Measurements from ENCODE around the gene INS. TPM values are rescaled to one million over a fixed set of nuclear protein-coding genes. Genes with fewer than 3 reads are reported as not detected.
A peak's percentile ranks its signal among the peaks of the same experiment; 100 is the strongest.

INS gene
- total RNA-seq, 4 donors from 2014 or later = not detected

DNA sequence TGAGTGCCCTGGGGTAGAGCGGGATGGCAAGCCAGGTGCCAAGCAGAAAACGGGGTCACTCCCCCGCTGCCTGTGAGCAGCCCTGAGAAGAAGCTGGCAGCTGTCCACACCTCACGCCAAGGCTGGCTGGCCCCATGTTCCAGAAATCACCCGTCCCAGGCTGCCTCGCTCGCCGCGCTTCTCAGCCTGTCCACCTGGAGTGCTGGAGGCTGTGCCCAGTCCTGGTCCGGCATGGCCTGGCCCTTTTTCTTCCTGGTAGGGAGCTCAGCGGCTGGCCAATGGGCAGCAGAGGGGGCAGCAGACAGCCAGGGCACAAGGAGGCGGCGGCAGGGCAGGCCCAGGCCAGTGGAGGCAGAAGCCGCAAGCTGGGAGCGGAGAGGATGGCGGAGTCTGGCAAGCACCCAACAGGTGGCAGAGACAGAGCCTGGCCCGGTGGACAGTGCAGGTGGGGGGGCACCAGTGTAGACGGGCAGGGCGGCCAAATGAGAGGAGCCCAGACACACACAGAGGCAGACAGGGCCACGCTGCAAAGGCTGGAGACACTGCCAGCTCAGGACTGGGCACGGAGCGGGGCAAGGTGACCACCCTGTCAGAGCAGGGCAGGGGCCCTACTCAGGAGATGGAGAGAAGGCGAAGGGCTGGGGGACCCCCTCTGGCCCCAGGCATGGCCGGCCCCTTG, 47.8 kb upstream of the INS start:
- in situ Hi-C loops (cut with MboI; ENCODE audit: low pct_ligation_motif_present in 1 of 4, low pct_unique_long_range_greater_than_20kb in 1 of 4, low sequenced_read_pairs in 3 of 4) = loop anchor here in 1 of 4 donors (10.0 kb wide), 3 partner anchors 56 to 216 kb away; no protein-coding TSS in a partner anchor
- intact Hi-C loops (cut with DNase I; ENCODE audit: low total_unique reads) = no loop called here
- H3K4me3 ChIP-seq = no peak overlapping the region
- no peak overlapping the region for H3K27ac ChIP-seq
- H3K4me1 ChIP-seq = peaks cover 0 to 19% (median 12%) of the 10 kb centered on the region in 4 donors
- DNase-seq = peak; percentile 9
- no peaks in the 10 kb centered on the region for H3K9me3 ChIP-seq
- H3K36me3 ChIP-seq = no peaks in the 10 kb centered on the region
- no peaks in the 10 kb centered on the region for H3K27me3 ChIP-seq
- WGBS, 2 donors (ENCODE audit: low coverage in 1 of 2) = 64% methylated on average over 15 of the region's 24 CpGs; no CpG with 5 or more reads in 1 of the 2 donors
- TF ChIP-seq POLR2A (IDR thresholded peaks at IDR 0.05) = no peak
- TF ChIP-seq EP300 (IDR thresholded peaks at IDR 0.05; ENCODE audit: low read depth) = no peak
- peak in 1 of 5 experiments; percentile 24 for TF ChIP-seq CTCF (IDR thresholded peaks at IDR 0.05)
- no peak for TF ChIP-seq POLR2AphosphoS5 (IDR thresholded peaks at IDR 0.05)

- TF ChIP-seq EP300 (IDR thresholded peaks at IDR 0.05; ENCODE audit: low read depth) = no peak
- TF ChIP-seq POLR2A (IDR thresholded peaks at IDR 0.05) = no peak
- TF ChIP-seq CTCF (IDR thresholded peaks at IDR 0.05) = no peak
- TF ChIP-seq POLR2AphosphoS5 (IDR thresholded peaks at IDR 0.05) = no peak
- in situ Hi-C loops (cut with MboI; ENCODE audit: low pct_ligation_motif_present in 1 of 4, low pct_unique_long_range_greater_than_20kb in 1 of 4, low sequenced_read_pairs in 3 of 4) = loop anchor here in 1 of 4 donors (10.0 kb wide), 3 partner anchors 57 to 217 kb away; no protein-coding TSS in a partner anchor
- H3K27me3 ChIP-seq = no peaks in the 10 kb centered on the region
- H3K36me3 ChIP-seq = no peaks in the 10 kb centered on the region
- intact Hi-C loops (cut with DNase I; ENCODE audit: low total_unique reads) = no loop called here
- no peak overlapping the region for H3K4me3 ChIP-seq
- H3K9me3 ChIP-seq = no peaks in the 10 kb centered on the region
- H3K27ac ChIP-seq = no peak overlapping the region
- 79% methylated on average over 22 of the region's 24 CpGs; no CpG with 5 or more reads in 1 of the 2 donors for WGBS, 2 donors (ENCODE audit: low coverage in 1 of 2)
- H3K4me1 ChIP-seq = peaks cover 0 to 27% (median 15%) of the 10 kb centered on the region in 4 donors
- DNase-seq = no peak
These were observed 47.0 kb upstream of the INS start for GRCh38 chr11:2207773-2208621.

GRCh38 chr11:2207212-2207611, 46.2 kb upstream of the INS start:
- H3K27me3 ChIP-seq = no peaks in the 10 kb centered on the region
- intact Hi-C loops (cut with DNase I; ENCODE audit: low total_unique reads) = no loop called here
- WGBS, 2 donors (ENCODE audit: low coverage in 1 of 2) = 93% methylated on average over 10 of the region's 11 CpGs; no CpG with 5 or more reads in 1 of the 2 donors
- no peaks in the 10 kb centered on the region for H3K9me3 ChIP-seq
- in situ Hi-C loops (cut with MboI; ENCODE audit: low pct_ligation_motif_present in 1 of 4, low pct_unique_long_range_greater_than_20kb in 1 of 4, low sequenced_read_pairs in 3 of 4) = loop anchor here in 1 of 4 donors (10.0 kb wide), 3 partner anchors 58 to 218 kb away; no protein-coding TSS in a partner anchor
- no peak for DNase-seq
- H3K4me3 ChIP-seq = no peak overlapping the region
- TF ChIP-seq POLR2A (IDR thresholded peaks at IDR 0.05) (no peak), EP300 (IDR thresholded peaks at IDR 0.05; ENCODE audit: low read depth) (no peak), CTCF (IDR thresholded peaks at IDR 0.05) (no peak), POLR2AphosphoS5 (IDR thresholded peaks at IDR 0.05) (no peak)
- H3K27ac ChIP-seq = no peak overlapping the region
- peaks cover 0 to 33% (median 23%) of the 10 kb centered on the region in 4 donors for H3K4me1 ChIP-seq
- H3K36me3 ChIP-seq = no peaks in the 10 kb centered on the region

All from transverse colon (tissue), 4 donors.